ENCODE results near the gene ACE.

The ACE gene

GRCh38 chr17:63534816-63535455 is 58.1 kb downstream of the ACE start:
- Mint-ChIP-seq H3K9me3 (no peaks in the 10 kb centered on the region), H3K36me3 (ENCODE audit: insufficient read depth) (no peaks in the 10 kb centered on the region), H3K27ac (ENCODE audit: low read depth) (no peak overlapping the region), H3K4me1 (peaks cover 15% of the 10 kb centered on the region), H3K4me3 (no peak overlapping the region), H3K27me3 (peaks cover 42% of the 10 kb centered on the region)
- DNase-seq (ENCODE audit: low spot score in 2 of 2) (no peak), ATAC-seq (replicated peaks; ENCODE audit: extremely low read depth, poor library complexity, severe bottlenecking) (no peak)

- no peaks in the 10 kb centered on the region for H3K36me3 Mint-ChIP-seq (ENCODE audit: insufficient read depth)
- H3K4me3 Mint-ChIP-seq: no peak overlapping the region
- H3K27ac Mint-ChIP-seq (ENCODE audit: low read depth): no peak overlapping the region
- no peaks in the 10 kb centered on the region for H3K9me3 Mint-ChIP-seq
- H3K4me1 Mint-ChIP-seq: peaks cover 15% of the 10 kb centered on the region
- peaks cover 49% of the 10 kb centered on the region for H3K27me3 Mint-ChIP-seq
- DNase-seq (ENCODE audit: low spot score in 2 of 2) (no peak), ATAC-seq (replicated peaks; ENCODE audit: extremely low read depth, poor library complexity, severe bottlenecking) (no peak)
These were observed 58.8 kb downstream of the ACE start for GRCh38 chr17:63535640-63536039.

- Mint-ChIP-seq H3K36me3 (ENCODE audit: insufficient read depth) (no peaks in the 10 kb centered on the region), H3K27ac (ENCODE audit: low read depth) (no peak overlapping the region), H3K4me1 (peaks cover 15% of the 10 kb centered on the region), H3K4me3 (no peak overlapping the region), H3K9me3 (no peaks in the 10 kb centered on the region), H3K27me3 (peaks cover 58% of the 10 kb centered on the region)
- ATAC-seq (replicated peaks; ENCODE audit: extremely low read depth, poor library complexity, severe bottlenecking) (no peak), DNase-seq (ENCODE audit: low spot score in 2 of 2) (no peak)
These were observed 60.1 kb downstream of the ACE start for GRCh38 chr17:63537001-63537400.

- Mint-ChIP-seq H3K36me3 (ENCODE audit: insufficient read depth) (no peaks in the 10 kb centered on the region), H3K27me3 (peaks cover 58% of the 10 kb centered on the region), H3K4me1 (peaks cover 15% of the 10 kb centered on the region), H3K27ac (ENCODE audit: low read depth) (no peak overlapping the region), H3K4me3 (no peak overlapping the region), H3K9me3 (no peaks in the 10 kb centered on the region)
- ATAC-seq (replicated peaks; ENCODE audit: extremely low read depth, poor library complexity, severe bottlenecking) (no peak), DNase-seq (ENCODE audit: low spot score in 2 of 2) (no peak)
These were observed 61.3 kb downstream of the ACE start for GRCh38 chr17:63537991-63538692.

- DNase-seq (ENCODE audit: low spot score in 2 of 2) (no peak), ATAC-seq (replicated peaks; ENCODE audit: extremely low read depth, poor library complexity, severe bottlenecking) (no peak)
- H3K27me3 Mint-ChIP-seq: peaks cover 58% of the 10 kb centered on the region
- no peaks in the 10 kb centered on the region for H3K9me3 Mint-ChIP-seq
- no peak overlapping the region for H3K27ac Mint-ChIP-seq (ENCODE audit: low read depth)
- peaks cover 15% of the 10 kb centered on the region for H3K4me1 Mint-ChIP-seq
- no peak overlapping the region for H3K4me3 Mint-ChIP-seq
- H3K36me3 Mint-ChIP-seq (ENCODE audit: insufficient read depth): no peaks in the 10 kb centered on the region
These were observed 62.1 kb downstream of the ACE start for GRCh38 chr17:63538693-63539595.

- DNase-seq (ENCODE audit: low spot score in 2 of 2) (no peak), ATAC-seq (replicated peaks; ENCODE audit: extremely low read depth, poor library complexity, severe bottlenecking) (no peak)
- H3K9me3 Mint-ChIP-seq: no peaks in the 10 kb centered on the region
- H3K4me3 Mint-ChIP-seq: no peak overlapping the region
- H3K27ac Mint-ChIP-seq (ENCODE audit: low read depth): no peak overlapping the region
- peaks cover 10% of the 10 kb centered on the region for H3K4me1 Mint-ChIP-seq
- no peaks in the 10 kb centered on the region for H3K36me3 Mint-ChIP-seq (ENCODE audit: insufficient read depth)
- peaks cover 49% of the 10 kb centered on the region for H3K27me3 Mint-ChIP-seq
These were observed 63.7 kb downstream of the ACE start for GRCh38 chr17:63540590-63540989.

- Mint-ChIP-seq H3K4me3 (no peak overlapping the region), H3K4me1 (peaks cover 10% of the 10 kb centered on the region), H3K9me3 (no peaks in the 10 kb centered on the region), H3K27me3 (peaks cover 43% of the 10 kb centered on the region), H3K27ac (ENCODE audit: low read depth) (no peak overlapping the region), H3K36me3 (ENCODE audit: insufficient read depth) (no peaks in the 10 kb centered on the region)
- ATAC-seq (replicated peaks; ENCODE audit: extremely low read depth, poor library complexity, severe bottlenecking) (no peak), DNase-seq (ENCODE audit: low spot score in 2 of 2) (no peak)
These were observed 65.3 kb downstream of the ACE start for GRCh38 chr17:63542218-63542545.

- H3K27ac Mint-ChIP-seq (ENCODE audit: low read depth): no peak overlapping the region
- ATAC-seq (replicated peaks; ENCODE audit: extremely low read depth, poor library complexity, severe bottlenecking): no peak
- H3K27me3 Mint-ChIP-seq: peaks cover 33% of the 10 kb centered on the region
- no peaks in the 10 kb centered on the region for H3K36me3 Mint-ChIP-seq (ENCODE audit: insufficient read depth)
- H3K9me3 Mint-ChIP-seq: no peaks in the 10 kb centered on the region
- no peak overlapping the region for H3K4me3 Mint-ChIP-seq
- peaks cover 10% of the 10 kb centered on the region for H3K4me1 Mint-ChIP-seq
- DNase-seq (ENCODE audit: low spot score in 2 of 2): no peak
These were observed 66.3 kb downstream of the ACE start for GRCh38 chr17:63542942-63543821.

GRCh38 chr17:63543822-63544420 is 67.1 kb downstream of the ACE start:
- Mint-ChIP-seq H3K4me1 (peaks cover 4% of the 10 kb centered on the region), H3K9me3 (no peaks in the 10 kb centered on the region), H3K27ac (ENCODE audit: low read depth) (no peak overlapping the region), H3K36me3 (ENCODE audit: insufficient read depth) (no peaks in the 10 kb centered on the region), H3K4me3 (no peak overlapping the region), H3K27me3 (peaks cover 26% of the 10 kb centered on the region)
- ATAC-seq (replicated peaks; ENCODE audit: extremely low read depth, poor library complexity, severe bottlenecking): no peak
- DNase-seq (ENCODE audit: low spot score in 2 of 2): no peak

- no peak overlapping the region for H3K4me3 Mint-ChIP-seq
- no peak overlapping the region for H3K27ac Mint-ChIP-seq (ENCODE audit: low read depth)
- no peaks in the 10 kb centered on the region for H3K36me3 Mint-ChIP-seq (ENCODE audit: insufficient read depth)
- no peak for DNase-seq (ENCODE audit: low spot score in 2 of 2)
- peaks cover 18% of the 10 kb centered on the region for H3K27me3 Mint-ChIP-seq
- no peaks in the 10 kb centered on the region for H3K9me3 Mint-ChIP-seq
- H3K4me1 Mint-ChIP-seq: peaks cover 3% of the 10 kb centered on the region
- ATAC-seq (replicated peaks; ENCODE audit: extremely low read depth, poor library complexity, severe bottlenecking): no peak
These were observed 67.8 kb downstream of the ACE start for GRCh38 chr17:63544467-63545301.

- no peak for ATAC-seq (replicated peaks; ENCODE audit: extremely low read depth, poor library complexity, severe bottlenecking)
- no peak for DNase-seq (ENCODE audit: low spot score in 2 of 2)
- H3K4me1 Mint-ChIP-seq: peaks cover 13% of the 10 kb centered on the region
- no peak overlapping the region for H3K27ac Mint-ChIP-seq (ENCODE audit: low read depth)
- H3K36me3 Mint-ChIP-seq (ENCODE audit: insufficient read depth): peaks cover 8% of the 10 kb centered on the region
- H3K9me3 Mint-ChIP-seq: no peaks in the 10 kb centered on the region
- H3K4me3 Mint-ChIP-seq: no peak overlapping the region
- peaks cover under 1% of the 10 kb centered on the region for H3K27me3 Mint-ChIP-seq
These were observed 69.6 kb downstream of the ACE start for GRCh38 chr17:63546308-63547082.

Data from central memory CD8-positive, alpha-beta T cell (primary cell).